KMS-11 (cell line): ENCODE data around the gene ITFG2.
A peak's percentile ranks its signal among the peaks of the same experiment; 100 is the strongest.

Experiments
- H2AFZ ChIP-seq: fragments of 200-600 bp; sonication (generic); 2 replicates; pipeline ENCODE4 v1.6.1; 2016; ENCODE audit warnings: antibody characterized with exemption, mixed run types, low read depth
- H3K27ac ChIP-seq: fragments of 200-600 bp; sonication (generic); 2 replicates; pipeline ENCODE4 v1.6.1; 2016; ENCODE audit warnings: mild to moderate bottlenecking, mixed run types
- H3K27me3 ChIP-seq: fragments of 200-600 bp; sonication (generic); 2 replicates; pipeline ENCODE4 v1.6.1; 2017; ENCODE audit warnings: mild to moderate bottlenecking, low read depth, mixed run types, moderate library complexity; ENCODE audit not compliant: insufficient read depth
- H3K36me3 ChIP-seq: fragments of 200-600 bp; sonication (generic); 2 replicates; pipeline ENCODE4 v1.6.1; 2017; ENCODE audit warnings: mild to moderate bottlenecking, mixed run types; ENCODE audit not compliant: insufficient read depth
- H3K4me1 ChIP-seq: fragments of 200-600 bp; sonication (generic); 2 replicates; pipeline ENCODE4 v1.6.1; 2016; ENCODE audit warnings: mild to moderate bottlenecking, low read depth, mixed run types; ENCODE audit not compliant: poor library complexity, severe bottlenecking
- H3K4me2 ChIP-seq: fragments of 200-600 bp; sonication (generic); 2 replicates; pipeline ENCODE4 v1.7.0; 2016; ENCODE audit warnings: mild to moderate bottlenecking, mixed run types
- H3K4me3 ChIP-seq: fragments of 200-600 bp; sonication (generic); IDR thresholded peaks from 2 replicates; pipeline ENCODE4 v1.6.1; 2017; ENCODE audit warnings: low read depth, low read length, mixed read lengths; ENCODE audit not compliant: insufficient read depth
- H3K79me2 ChIP-seq: fragments of 200-600 bp; sonication (generic); 2 replicates; pipeline ENCODE4 v1.6.1; 2016; ENCODE audit warnings: low read depth, mixed run types; ENCODE audit not compliant: insufficient read depth
- H3K9ac ChIP-seq: fragments of 200-600 bp; sonication (generic); 2 replicates; pipeline ENCODE4 v1.6.1; 2016; ENCODE audit warnings: mild to moderate bottlenecking, mixed run types
- H4K20me1 ChIP-seq: fragments of 200-600 bp; sonication (generic); 2 replicates; pipeline ENCODE4 v1.6.1; 2016; ENCODE audit warnings: mild to moderate bottlenecking, mixed run types; ENCODE audit not compliant: insufficient read depth
- TF ChIP-seq, protein P1 (sequence below): fragments of 200-600 bp; sonication (generic); conservative IDR thresholded peaks from 2 replicates; pipeline ENCODE4 v1.6.1; 2017; ENCODE audit warnings: low read depth, mild to moderate bottlenecking, antibody characterized with exemption, low read length, moderate library complexity, mixed read lengths

ITFG2 gene

DNA sequence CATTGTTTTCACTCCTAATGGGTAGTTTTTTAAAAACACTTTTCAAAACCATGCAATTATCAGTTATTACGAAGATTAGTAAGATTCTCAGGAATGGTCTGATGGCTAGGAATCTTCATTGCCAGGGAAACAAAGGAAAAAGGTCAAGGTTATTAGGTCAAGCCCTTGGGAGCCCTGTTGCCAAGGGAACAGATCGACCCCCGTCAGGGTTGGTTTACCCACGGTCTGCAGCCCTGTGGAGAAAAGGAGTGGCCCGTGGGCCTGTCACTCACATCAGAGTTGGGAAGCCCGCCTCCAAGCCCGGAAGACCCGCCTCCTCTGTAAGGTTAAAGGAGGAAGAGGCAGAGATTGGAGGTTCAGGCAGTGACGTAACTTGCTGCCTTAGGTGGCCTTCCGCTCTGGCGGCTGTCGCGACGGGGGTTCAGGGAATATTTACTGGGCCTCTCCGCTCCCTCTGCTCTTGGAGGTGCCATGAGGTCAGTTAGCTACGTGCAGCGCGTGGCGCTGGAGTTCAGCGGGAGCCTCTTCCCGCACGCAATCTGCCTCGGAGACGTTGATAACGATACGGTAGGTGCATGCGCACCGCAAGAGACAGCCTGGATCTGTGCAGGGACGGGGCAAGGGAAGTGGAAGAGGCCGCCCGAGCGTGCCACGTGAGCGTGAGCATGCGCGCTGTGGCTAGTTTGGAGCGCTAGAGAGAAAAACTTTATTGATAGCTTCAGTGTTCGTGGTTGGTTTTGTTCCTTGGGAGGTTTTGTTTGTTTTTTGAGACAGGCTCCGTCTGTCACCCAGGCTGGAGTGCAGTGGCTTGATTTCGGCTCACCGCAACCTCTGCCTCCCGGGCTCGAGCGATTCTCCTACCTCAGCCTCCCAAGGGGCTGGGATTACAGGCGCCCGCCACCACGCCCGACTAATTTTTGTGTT, at the start of gene ITFG2:
TSS of gene ITFG2 (plus strand) at position 379 of the 924 bp plus-strand sequence. CDS start at position 472, 93 bp downstream.
- H3K9ac ChIP-seq, result peak within 1 kb of the TSS; percentile 96
- TF ChIP-seq, protein P1, sequence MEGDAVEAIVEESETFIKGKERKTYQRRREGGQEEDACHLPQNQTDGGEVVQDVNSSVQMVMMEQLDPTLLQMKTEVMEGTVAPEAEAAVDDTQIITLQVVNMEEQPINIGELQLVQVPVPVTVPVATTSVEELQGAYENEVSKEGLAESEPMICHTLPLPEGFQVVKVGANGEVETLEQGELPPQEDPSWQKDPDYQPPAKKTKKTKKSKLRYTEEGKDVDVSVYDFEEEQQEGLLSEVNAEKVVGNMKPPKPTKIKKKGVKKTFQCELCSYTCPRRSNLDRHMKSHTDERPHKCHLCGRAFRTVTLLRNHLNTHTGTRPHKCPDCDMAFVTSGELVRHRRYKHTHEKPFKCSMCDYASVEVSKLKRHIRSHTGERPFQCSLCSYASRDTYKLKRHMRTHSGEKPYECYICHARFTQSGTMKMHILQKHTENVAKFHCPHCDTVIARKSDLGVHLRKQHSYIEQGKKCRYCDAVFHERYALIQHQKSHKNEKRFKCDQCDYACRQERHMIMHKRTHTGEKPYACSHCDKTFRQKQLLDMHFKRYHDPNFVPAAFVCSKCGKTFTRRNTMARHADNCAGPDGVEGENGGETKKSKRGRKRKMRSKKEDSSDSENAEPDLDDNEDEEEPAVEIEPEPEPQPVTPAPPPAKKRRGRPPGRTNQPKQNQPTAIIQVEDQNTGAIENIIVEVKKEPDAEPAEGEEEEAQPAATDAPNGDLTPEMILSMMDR, result no peak
- H2AFZ ChIP-seq, result peak within 1 kb of the TSS; percentile 84
- peaks cover 17% of the 10 kb centered on the region; the same call in 1 of the 2 replicates for H3K79me2 ChIP-seq
- H3K27ac ChIP-seq, result peak within 1 kb of the TSS; percentile 92
- no peak within 1 kb of the TSS for H3K4me3 ChIP-seq
- no peaks in the 10 kb centered on the region for H4K20me1 ChIP-seq
- peak within 1 kb of the TSS; percentile 91 for H3K4me2 ChIP-seq
- H3K4me1 ChIP-seq, result peaks cover 16% of the 10 kb centered on the region
- H3K27me3 ChIP-seq, result no peaks in the 10 kb centered on the region
- no peaks in the 10 kb centered on the region for H3K36me3 ChIP-seq

DNA sequence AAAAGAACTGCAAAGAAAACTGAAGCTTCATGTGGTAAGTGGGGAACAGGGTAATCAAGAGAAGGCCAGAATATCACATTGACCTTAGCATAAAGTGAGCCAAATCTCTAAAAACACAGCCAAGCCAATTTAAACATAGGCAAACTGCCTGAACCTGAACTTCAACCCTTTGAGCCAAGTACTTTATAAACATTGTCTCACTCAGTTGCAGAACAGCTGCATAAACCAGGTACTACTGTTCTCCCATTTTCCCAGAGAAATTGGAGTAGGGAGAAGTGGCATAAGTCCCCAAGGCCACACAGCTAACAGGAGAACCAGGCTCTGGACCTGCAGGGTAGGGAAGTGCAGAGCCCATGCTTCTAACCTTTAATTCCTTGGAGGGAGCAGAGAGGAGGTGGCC, 48.1 kb upstream of the ITFG2 start:
- H3K27me3 ChIP-seq, result peaks cover 3% of the 10 kb centered on the region; the same call in 1 of the 2 replicates
- TF ChIP-seq, protein P1, result no peak
- no peaks in the 10 kb centered on the region for H3K79me2 ChIP-seq
- H3K4me1 ChIP-seq, result no peaks in the 10 kb centered on the region
- H4K20me1 ChIP-seq, result no peaks in the 10 kb centered on the region
- H3K9ac ChIP-seq, result no peak overlapping the region
- no peak overlapping the region for H3K27ac ChIP-seq
- no peak overlapping the region for H3K4me3 ChIP-seq
- H2AFZ ChIP-seq, result no peak overlapping the region
- H3K4me2 ChIP-seq, result no peak overlapping the region
- H3K36me3 ChIP-seq, result no peaks in the 10 kb centered on the region

DNA sequence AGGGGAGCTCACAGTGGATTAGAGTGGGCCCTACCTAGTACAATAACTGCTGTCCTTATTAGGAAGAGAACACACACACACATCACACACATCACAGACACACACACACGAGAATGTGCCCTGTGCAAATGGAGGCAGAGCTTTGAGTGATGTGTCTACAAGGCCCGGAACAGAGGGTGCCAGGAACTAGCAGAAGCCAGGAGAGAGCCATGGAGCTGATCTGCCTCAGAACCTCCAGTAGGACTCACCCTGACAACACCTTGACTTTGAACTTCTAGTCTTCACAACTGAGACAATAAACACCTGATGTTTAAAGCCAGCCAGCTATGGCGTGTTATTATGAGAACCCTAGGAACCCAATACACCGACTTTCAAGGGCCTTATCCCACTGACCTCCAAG, 47.4 kb upstream of the ITFG2 start:
- Histone ChIP-seq H3K4me3 (no peak overlapping the region), H3K27me3 (peaks cover 3% of the 10 kb centered on the region; the same call in 1 of the 2 replicates), H2AFZ (no peak overlapping the region), H3K36me3 (no peaks in the 10 kb centered on the region), H3K27ac (no peak overlapping the region), H3K4me1 (no peaks in the 10 kb centered on the region), H3K4me2 (no peak overlapping the region), H4K20me1 (no peaks in the 10 kb centered on the region), H3K79me2 (no peaks in the 10 kb centered on the region), H3K9ac (no peak overlapping the region)
- TF ChIP-seq, protein P1, result no peak

DNA sequence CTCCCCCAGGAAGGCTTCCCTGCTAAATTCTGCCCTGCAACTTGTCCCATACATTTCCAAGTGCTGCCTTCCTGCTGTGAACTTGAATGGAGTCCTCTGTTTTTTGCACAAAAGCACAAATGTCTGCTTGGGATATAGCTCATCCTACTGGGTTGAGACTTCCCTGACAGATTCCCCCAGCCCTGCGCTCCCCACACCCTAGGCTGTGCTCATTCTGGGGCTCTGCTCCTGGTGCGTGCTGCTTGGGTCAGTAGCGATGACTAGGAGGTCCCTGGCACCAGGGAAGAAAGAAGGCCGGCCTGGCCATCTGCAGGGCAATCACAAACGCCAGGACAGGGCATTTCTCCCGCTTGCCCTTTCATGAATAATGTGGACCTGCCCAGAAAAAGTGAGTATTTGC, 46.9 kb upstream of the ITFG2 start:
- no peak overlapping the region for H3K4me2 ChIP-seq
- H3K36me3 ChIP-seq, result no peaks in the 10 kb centered on the region
- no peak overlapping the region for H3K27ac ChIP-seq
- no peaks in the 10 kb centered on the region for H4K20me1 ChIP-seq
- H3K79me2 ChIP-seq, result no peaks in the 10 kb centered on the region
- H3K4me3 ChIP-seq, result no peak overlapping the region
- peaks cover 3% of the 10 kb centered on the region; the same call in 1 of the 2 replicates for H3K27me3 ChIP-seq
- TF ChIP-seq, protein P1, result no peak
- H3K4me1 ChIP-seq, result no peaks in the 10 kb centered on the region
- no peak overlapping the region for H3K9ac ChIP-seq
- H2AFZ ChIP-seq, result no peak overlapping the region
